ENCODE measurements around the gene DHDH.

GRCh38 chr19:48990400-48990799 lies 56.9 kb downstream of the DHDH start:
- TF ChIP-seq CTCF (IDR thresholded peaks at IDR 0.05; ENCODE audit: low read depth, low read length, poor library complexity, severe bottlenecking) (no peak), EZH2phosphoT487 (IDR thresholded peaks at IDR 0.05; ENCODE audit: borderline replicate concordance, low read length) (no peak)

Measured in DOHH2 (cell line).